HG02623 (cell line): ENCODE data around the gene DNAJA3.

Experiments
- ATAC-seq: cut with Tn5 transposase; IDR thresholded peaks from one replicate; pipeline ENCODE4 v1.9.1; 2021; ENCODE audit warnings: moderate library complexity; ENCODE audit not compliant: unreplicated experiment

The DNAJA3 gene

DNA sequence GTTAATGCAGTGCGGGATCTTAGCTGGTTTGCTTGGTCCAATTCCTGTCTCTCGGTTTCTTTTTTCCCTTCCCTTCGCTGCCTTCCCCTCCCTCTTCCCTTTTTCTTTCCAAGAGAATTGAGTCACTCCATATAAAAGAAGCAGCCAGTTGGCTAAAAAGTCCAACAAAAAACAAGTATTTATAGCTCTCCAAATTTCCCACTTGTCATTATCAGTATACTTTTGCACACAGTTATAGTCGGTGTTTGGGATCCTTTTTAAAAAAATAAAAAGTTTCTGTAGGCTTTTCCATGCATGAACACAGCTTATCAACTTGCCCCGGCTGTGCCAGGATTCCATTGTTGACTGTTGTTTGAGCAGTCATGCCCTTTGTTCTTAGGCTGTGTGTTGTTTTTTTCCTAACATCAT is 75.4 kb downstream of the DNAJA3 start:
- no peak for ATAC-seq

GRCh38 chr16:4505356-4506147 is 79.9 kb downstream of the DNAJA3 start:
- peak; percentile 63 for ATAC-seq
